Measurements from ENCODE around the gene GALNT2.

GALNT2 gene

DNA sequence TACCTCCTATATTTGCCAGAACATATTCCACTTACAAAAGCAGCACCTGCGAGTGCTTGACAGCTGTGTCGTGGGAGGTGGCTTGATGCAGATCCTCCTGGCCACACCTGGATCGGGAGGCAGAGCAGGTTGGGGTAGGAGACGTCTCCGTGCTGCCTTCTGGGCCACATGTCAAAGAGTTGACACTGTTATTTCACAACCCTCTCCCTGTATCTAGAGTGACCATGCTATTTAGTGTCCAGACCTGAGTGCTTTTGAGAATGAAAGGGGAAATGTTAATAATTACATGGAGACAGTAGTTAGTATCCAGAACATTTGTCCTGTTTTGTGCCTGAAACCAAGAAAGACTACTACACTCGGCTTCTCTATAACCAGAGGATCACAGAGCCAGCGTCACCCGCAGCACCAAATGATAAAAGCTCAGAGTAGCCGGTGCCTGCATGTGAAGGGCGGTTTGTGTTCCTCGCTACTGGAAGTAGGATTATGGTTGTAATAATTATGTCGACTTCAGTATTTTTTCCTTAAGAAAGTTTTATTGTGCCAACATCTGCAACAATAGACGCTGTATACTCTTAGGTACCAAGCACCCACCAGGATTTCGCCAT, 77.1 kb downstream of the GALNT2 start:
- H3K4me3 ChIP-seq (ENCODE audit: low read depth, low read length) = no peak overlapping the region
- TF ChIP-seq, protein P1, sequence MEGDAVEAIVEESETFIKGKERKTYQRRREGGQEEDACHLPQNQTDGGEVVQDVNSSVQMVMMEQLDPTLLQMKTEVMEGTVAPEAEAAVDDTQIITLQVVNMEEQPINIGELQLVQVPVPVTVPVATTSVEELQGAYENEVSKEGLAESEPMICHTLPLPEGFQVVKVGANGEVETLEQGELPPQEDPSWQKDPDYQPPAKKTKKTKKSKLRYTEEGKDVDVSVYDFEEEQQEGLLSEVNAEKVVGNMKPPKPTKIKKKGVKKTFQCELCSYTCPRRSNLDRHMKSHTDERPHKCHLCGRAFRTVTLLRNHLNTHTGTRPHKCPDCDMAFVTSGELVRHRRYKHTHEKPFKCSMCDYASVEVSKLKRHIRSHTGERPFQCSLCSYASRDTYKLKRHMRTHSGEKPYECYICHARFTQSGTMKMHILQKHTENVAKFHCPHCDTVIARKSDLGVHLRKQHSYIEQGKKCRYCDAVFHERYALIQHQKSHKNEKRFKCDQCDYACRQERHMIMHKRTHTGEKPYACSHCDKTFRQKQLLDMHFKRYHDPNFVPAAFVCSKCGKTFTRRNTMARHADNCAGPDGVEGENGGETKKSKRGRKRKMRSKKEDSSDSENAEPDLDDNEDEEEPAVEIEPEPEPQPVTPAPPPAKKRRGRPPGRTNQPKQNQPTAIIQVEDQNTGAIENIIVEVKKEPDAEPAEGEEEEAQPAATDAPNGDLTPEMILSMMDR (IDR thresholded peaks at IDR 0.05; ENCODE audit: low read depth, low read length, missing control alignments) = no peak
- no peak for DNase-seq
- no peak overlapping the region for H3K27ac ChIP-seq
- in situ Hi-C loops (cut with HindIII; ENCODE audit: low pct_ligation_motif_present, low sequenced_read_pairs) = no loop called here
- no peaks in the 10 kb centered on the region for H3K36me3 ChIP-seq (replicated peaks)
- no peaks in the 10 kb centered on the region for H3K27me3 ChIP-seq (replicated peaks)

DNA sequence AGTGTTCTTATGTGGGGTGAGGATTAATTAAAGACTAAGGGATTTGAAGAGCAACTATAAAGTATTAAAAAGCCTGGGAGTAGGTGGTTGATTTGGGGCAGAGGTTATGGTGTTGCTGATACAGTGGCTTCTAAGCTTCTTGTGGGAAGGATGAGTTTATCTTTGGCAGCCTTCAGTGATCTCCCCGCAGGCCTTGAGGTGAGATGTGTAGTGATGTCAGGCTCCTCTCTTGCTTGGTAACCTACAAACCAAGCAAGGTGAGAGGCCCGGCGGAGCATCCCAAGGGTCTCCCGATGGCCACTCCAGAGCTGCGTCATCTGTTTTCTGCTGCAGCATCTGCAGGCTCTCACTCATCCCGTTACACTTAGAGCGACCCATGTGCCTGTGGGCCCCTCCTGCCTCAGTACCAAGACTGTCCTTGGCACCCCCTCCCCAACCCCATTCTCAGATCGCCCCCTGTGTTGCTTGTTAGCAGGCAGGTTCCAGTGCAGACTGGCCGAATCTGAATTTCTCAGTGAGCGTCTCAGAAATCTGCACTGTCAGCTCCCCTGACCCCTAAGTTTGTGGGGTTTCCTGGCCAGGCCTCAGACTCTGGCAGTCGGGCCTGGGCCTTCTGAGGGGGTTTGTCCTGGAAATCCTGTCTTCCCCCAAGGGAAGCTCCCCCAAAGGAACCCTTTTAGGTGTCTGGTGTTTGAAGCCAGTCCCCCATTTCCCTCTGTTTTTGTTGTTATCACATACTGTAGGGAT, 77.9 kb downstream of the GALNT2 start:
- TF ChIP-seq, protein P1 (IDR thresholded peaks at IDR 0.05; ENCODE audit: low read depth, low read length, missing control alignments) = no peak
- in situ Hi-C loops (cut with HindIII; ENCODE audit: low pct_ligation_motif_present, low sequenced_read_pairs) = no loop called here
- H3K4me3 ChIP-seq (ENCODE audit: low read depth, low read length) = no peak overlapping the region
- no peak for DNase-seq
- H3K27me3 ChIP-seq (replicated peaks) = no peaks in the 10 kb centered on the region
- no peak overlapping the region for H3K27ac ChIP-seq
- no peaks in the 10 kb centered on the region for H3K36me3 ChIP-seq (replicated peaks)

DNA sequence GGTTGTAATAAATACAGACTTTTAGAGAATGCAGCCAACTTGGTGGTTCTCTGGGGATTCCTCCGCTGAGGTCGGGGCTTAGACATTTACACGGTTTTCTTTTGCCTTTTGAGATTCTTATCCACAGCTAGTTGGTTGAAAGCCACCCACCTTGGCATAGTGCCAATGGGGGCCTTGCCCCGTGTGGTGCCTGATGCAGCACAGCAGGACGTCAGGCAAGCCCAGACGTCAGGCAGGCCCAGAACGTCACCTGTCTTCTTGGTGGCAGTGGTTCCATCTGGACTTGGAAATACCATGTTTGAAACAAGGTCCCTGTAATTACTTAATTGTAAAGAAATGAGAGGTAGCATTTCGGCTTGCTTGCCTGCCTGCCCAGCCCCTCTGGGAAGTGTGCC, 78.5 kb downstream of the GALNT2 start:
- no peak for DNase-seq
- Histone ChIP-seq H3K27me3 (replicated peaks) (no peaks in the 10 kb centered on the region), H3K27ac (no peak overlapping the region), H3K36me3 (replicated peaks) (no peaks in the 10 kb centered on the region), H3K4me3 (ENCODE audit: low read depth, low read length) (no peak overlapping the region)
- in situ Hi-C loops (cut with HindIII; ENCODE audit: low pct_ligation_motif_present, low sequenced_read_pairs) = no loop called here
- TF ChIP-seq, protein P1 (IDR thresholded peaks at IDR 0.05; ENCODE audit: low read depth, low read length, missing control alignments) = no peak

DNA sequence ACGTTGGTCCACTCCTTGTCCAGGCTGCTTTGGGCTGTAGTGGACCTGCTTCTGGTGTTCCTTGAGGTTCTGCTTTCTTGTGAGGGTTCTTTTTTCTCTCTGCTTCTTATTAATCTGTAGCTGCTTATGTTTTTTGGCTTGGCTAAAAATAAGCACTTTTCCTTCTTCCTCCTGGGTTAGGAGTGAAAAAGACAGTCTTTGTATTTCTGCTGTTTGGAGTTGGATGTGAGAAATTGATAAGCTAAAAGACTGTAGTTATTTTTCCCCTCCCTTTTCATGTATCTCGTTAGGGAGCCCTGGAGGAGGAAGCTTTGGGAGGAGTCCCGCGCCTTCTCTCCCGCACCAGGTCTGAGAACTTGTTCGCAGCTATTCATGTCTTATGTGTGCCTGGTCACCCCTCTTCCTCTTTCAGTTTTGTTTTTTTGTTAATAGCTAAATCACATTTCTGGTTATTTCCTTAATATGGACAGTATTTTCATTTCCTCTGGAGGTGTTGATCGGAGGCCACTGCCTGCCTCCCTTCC, 79.0 kb downstream of the GALNT2 start:
- TF ChIP-seq, protein P1 (IDR thresholded peaks at IDR 0.05; ENCODE audit: low read depth, low read length, missing control alignments) = no peak
- Histone ChIP-seq H3K36me3 (replicated peaks) (no peaks in the 10 kb centered on the region), H3K4me3 (ENCODE audit: low read depth, low read length) (no peak overlapping the region), H3K27me3 (replicated peaks) (no peaks in the 10 kb centered on the region), H3K27ac (no peak overlapping the region)
- DNase-seq = no peak
- in situ Hi-C loops (cut with HindIII; ENCODE audit: low pct_ligation_motif_present, low sequenced_read_pairs) = no loop called here

DNA sequence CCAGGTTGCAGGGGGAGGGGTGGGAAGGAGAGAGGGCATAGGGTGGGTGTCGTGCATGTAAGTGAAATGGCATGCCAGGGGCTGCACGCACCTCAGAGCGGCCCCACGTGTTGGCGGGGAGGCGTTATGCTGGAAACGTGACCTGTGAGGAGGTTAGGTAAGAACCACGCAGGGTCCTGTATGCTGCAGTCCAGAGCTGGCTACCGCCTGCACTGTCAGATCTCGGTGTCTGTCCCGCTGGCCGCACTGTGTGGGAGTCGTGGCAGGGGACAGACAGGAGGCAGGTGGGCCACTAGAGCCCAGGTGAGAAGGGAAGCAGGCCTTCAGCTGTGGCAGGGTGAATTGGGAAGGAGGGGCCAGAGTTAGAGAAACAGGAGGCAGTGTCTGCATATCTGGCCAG, 79.7 kb downstream of the GALNT2 start:
- DNase-seq = no peak
- Histone ChIP-seq H3K36me3 (replicated peaks) (no peaks in the 10 kb centered on the region), H3K4me3 (ENCODE audit: low read depth, low read length) (no peak overlapping the region), H3K27me3 (replicated peaks) (no peaks in the 10 kb centered on the region), H3K27ac (no peak overlapping the region)
- TF ChIP-seq, protein P1 (IDR thresholded peaks at IDR 0.05; ENCODE audit: low read depth, low read length, missing control alignments) = no peak
- in situ Hi-C loops (cut with HindIII; ENCODE audit: low pct_ligation_motif_present, low sequenced_read_pairs) = no loop called here
